Measurements from ENCODE around the gene CEBPB. TPM values are rescaled to one million over a fixed set of nuclear protein-coding genes. Genes with fewer than 3 reads are reported as not detected.

Gene CEBPB
- polyA plus RNA-seq, 1 donor (not counting 4 experiments of a cell fraction or from before 2014, with no cell fraction given) = 15.8 TPM

DNA sequence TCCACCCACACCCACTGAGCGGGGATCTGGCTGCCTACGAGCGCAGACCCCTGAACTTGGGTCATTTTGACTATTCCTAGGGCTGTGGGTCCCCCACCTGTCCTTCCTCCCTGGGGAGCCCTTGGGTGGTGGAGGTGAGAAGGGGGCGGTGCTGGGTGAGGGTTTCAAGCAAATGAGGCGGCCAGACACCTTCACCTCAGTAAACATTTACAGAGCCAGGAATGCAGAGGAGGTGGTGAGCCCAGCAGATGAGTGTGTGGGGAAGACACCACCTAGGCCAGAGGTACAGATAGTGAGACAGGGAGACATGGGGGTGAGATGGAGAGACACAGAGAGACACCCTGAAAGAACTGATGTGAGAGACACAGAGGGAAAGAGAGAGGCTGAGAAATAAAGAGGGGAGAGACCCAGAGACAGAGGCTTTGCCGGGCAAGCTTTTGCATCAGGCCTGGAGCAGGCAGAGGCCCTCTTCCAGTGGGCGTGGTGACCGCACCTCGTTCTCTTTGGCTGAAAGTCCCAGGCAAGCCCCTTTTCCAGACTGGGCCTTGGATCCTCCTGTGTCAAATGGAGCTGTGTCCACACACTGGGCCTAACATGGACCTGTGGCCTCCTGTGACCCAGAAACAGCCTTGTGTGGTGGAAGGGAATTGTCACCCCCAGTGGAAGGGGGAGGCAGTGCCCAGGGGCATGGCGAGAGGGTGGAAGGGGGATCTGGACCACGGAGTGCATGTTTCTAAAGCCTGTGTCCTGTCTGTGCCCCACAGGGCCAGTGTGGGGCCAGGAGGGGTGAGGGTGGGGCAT, 29.7 kb downstream of the CEBPB start:
- Histone ChIP-seq H4K20me1 (ENCODE audit: control insufficient read depth, extremely low read depth, insufficient read depth, low read length) (no peaks in the 10 kb centered on the region), H3K79me2 (ENCODE audit: control insufficient read depth, insufficient read depth, low read length) (no peaks in the 10 kb centered on the region), H2AFZ (ENCODE audit: control insufficient read depth, low read length) (no peak overlapping the region), H3K9me1 (ENCODE audit: control insufficient read depth, extremely low read depth, insufficient read depth, low read length) (no peaks in the 10 kb centered on the region), H3K4me3 (ENCODE audit: control insufficient read depth in 2 of 3, extremely low read depth in 1 of 3, insufficient read depth in 2 of 3, low read depth in 1 of 3, low read length in 3 of 3) (no peak overlapping the region), H3K4me2 (ENCODE audit: control insufficient read depth, extremely low read depth, insufficient read depth, low read depth, low read length) (no peak overlapping the region), H3K4me1 (ENCODE audit: control insufficient read depth, extremely low read depth, insufficient read depth, low read length) (no peaks in the 10 kb centered on the region), H3K9me3 (ENCODE audit: control insufficient read depth, low read depth, low read length) (no peaks in the 10 kb centered on the region), H3K36me3 (ENCODE audit: control insufficient read depth in 2 of 2, extremely low read depth in 1 of 2, insufficient read depth in 2 of 2, low read length in 2 of 2) (no peaks in the 10 kb centered on the region), H3K27ac (ENCODE audit: control insufficient read depth, insufficient read depth, low read length) (no peak overlapping the region), H3K9ac (ENCODE audit: control insufficient read depth, extremely low read depth, insufficient read depth, low read length) (no peak overlapping the region), H3K27me3 (ENCODE audit: control insufficient read depth, extremely low read depth, insufficient read depth, low read length) (no peaks in the 10 kb centered on the region)
- FAIRE-seq = no peak
- DNase-seq (ENCODE audit: low read depth, low spot score) = no peak
- no peak for TF ChIP-seq EZH2 (IDR thresholded peaks at IDR 0.05; ENCODE audit: low read length)
- TF ChIP-seq, protein P1, sequence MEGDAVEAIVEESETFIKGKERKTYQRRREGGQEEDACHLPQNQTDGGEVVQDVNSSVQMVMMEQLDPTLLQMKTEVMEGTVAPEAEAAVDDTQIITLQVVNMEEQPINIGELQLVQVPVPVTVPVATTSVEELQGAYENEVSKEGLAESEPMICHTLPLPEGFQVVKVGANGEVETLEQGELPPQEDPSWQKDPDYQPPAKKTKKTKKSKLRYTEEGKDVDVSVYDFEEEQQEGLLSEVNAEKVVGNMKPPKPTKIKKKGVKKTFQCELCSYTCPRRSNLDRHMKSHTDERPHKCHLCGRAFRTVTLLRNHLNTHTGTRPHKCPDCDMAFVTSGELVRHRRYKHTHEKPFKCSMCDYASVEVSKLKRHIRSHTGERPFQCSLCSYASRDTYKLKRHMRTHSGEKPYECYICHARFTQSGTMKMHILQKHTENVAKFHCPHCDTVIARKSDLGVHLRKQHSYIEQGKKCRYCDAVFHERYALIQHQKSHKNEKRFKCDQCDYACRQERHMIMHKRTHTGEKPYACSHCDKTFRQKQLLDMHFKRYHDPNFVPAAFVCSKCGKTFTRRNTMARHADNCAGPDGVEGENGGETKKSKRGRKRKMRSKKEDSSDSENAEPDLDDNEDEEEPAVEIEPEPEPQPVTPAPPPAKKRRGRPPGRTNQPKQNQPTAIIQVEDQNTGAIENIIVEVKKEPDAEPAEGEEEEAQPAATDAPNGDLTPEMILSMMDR (optimal IDR thresholded peaks at IDR 0.05 in 1 of 3, IDR thresholded peaks at IDR 0.05 in 1 of 3, conservative IDR thresholded peaks at IDR 0.05 in 1 of 3; ENCODE audit: extremely low read depth in 1 of 3, insufficient read depth in 2 of 3, low read length in 3 of 3) = no peak
- dilution Hi-C loops (cut with MboI; ENCODE audit: extremely low pct_ligation_motif_present, low sequenced_read_pairs) = no loop called here

- Histone ChIP-seq H4K20me1 (ENCODE audit: control insufficient read depth, extremely low read depth, insufficient read depth, low read length) (no peaks in the 10 kb centered on the region), H3K27ac (ENCODE audit: control insufficient read depth, insufficient read depth, low read length) (no peak overlapping the region), H3K4me2 (ENCODE audit: control insufficient read depth, extremely low read depth, insufficient read depth, low read depth, low read length) (no peak overlapping the region), H3K4me3 (ENCODE audit: control insufficient read depth in 2 of 3, extremely low read depth in 1 of 3, insufficient read depth in 2 of 3, low read depth in 1 of 3, low read length in 3 of 3) (no peak overlapping the region), H3K27me3 (ENCODE audit: control insufficient read depth, extremely low read depth, insufficient read depth, low read length) (no peaks in the 10 kb centered on the region), H3K36me3 (ENCODE audit: control insufficient read depth in 2 of 2, extremely low read depth in 1 of 2, insufficient read depth in 2 of 2, low read length in 2 of 2) (no peaks in the 10 kb centered on the region), H2AFZ (ENCODE audit: control insufficient read depth, low read length) (no peak overlapping the region), H3K9me3 (ENCODE audit: control insufficient read depth, low read depth, low read length) (no peaks in the 10 kb centered on the region), H3K4me1 (ENCODE audit: control insufficient read depth, extremely low read depth, insufficient read depth, low read length) (no peaks in the 10 kb centered on the region), H3K79me2 (ENCODE audit: control insufficient read depth, insufficient read depth, low read length) (no peaks in the 10 kb centered on the region), H3K9me1 (ENCODE audit: control insufficient read depth, extremely low read depth, insufficient read depth, low read length) (no peaks in the 10 kb centered on the region), H3K9ac (ENCODE audit: control insufficient read depth, extremely low read depth, insufficient read depth, low read length) (no peak overlapping the region)
- DNase-seq (ENCODE audit: low read depth, low spot score) (no peak), FAIRE-seq (no peak)
- TF ChIP-seq, protein P1 (optimal IDR thresholded peaks at IDR 0.05 in 1 of 3, IDR thresholded peaks at IDR 0.05 in 1 of 3, conservative IDR thresholded peaks at IDR 0.05 in 1 of 3; ENCODE audit: extremely low read depth in 1 of 3, insufficient read depth in 2 of 3, low read length in 3 of 3) = no peak
- no peak for TF ChIP-seq EZH2 (IDR thresholded peaks at IDR 0.05; ENCODE audit: low read length)
- dilution Hi-C loops (cut with MboI; ENCODE audit: extremely low pct_ligation_motif_present, low sequenced_read_pairs) = no loop called here
These were observed 30.3 kb downstream of the CEBPB start for GRCh38 chr20:50220894-50221365.
